ENCODE measurements around the gene GGA1. TPM values are rescaled to one million over a fixed set of nuclear protein-coding genes. Genes with fewer than 3 reads are reported as not detected.
A peak's percentile ranks its signal among the peaks of the same experiment; 100 is the strongest.
"Not testable (repeated sequence)": the region's sequence is repeated elsewhere in the genome, so short reads cannot be mapped to it uniquely, and the experiment has no call there.

Gene GGA1
- total RNA-seq, 1 experiment from 2014 or later = 52.7 TPM

DNA sequence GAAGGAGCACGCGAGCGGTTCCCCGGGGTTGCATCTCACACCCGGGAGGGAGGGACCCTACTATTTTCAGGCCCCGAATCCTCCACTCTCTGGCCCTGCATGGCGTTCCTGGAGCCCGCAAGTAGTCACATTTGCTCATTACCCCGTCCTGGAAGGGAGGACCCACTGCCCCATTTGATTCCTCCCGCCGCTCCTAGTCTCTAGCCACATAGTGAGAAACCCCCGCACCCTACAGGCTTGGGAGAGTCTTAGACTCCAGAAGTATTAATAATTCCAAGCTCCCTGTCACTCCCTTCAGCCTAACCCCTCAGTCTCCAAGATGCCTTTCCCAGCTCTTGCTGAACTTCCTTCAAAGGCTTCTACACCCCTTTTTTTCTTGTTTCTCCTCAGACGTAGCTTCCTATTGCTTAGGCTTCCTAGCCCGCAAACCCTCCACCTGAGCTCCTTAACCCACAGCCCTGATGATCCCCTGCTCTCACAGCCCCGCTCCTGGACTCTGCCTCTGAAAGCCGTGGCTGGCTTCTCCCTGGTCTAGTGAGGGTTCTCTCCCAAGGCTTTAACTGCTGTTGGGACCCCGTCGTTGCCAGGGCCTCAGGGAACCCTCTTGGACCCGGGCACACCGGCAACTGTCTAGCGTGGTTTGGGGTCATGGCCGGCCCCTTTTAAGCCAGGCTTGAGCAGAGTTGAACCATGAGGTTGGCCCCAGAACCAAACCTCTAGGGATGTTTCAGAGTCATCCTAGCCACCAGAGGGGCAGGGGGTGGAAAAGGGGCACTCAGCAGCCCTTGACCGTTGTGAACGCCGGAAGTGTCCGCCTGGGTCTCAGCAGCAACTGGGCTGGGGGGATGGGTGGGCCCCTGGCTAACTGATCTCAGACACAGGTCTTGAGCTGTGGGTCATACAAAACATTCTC, 862 bp downstream of the GGA1 start:
- Mint-ChIP-seq H3K4me3 (ENCODE audit: unreplicated experiment) (peak overlapping the region; percentile 85), H3K9me3 (ENCODE audit: unreplicated experiment) (no peaks in the 10 kb centered on the region), H3K4me1 (ENCODE audit: insufficient read depth, unreplicated experiment) (peaks cover 12% of the 10 kb centered on the region), H3K27ac (ENCODE audit: low read depth, unreplicated experiment) (peak overlapping the region; percentile 98), H3K36me3 (ENCODE audit: insufficient read depth, unreplicated experiment) (peaks cover under 1% of the 10 kb centered on the region), H3K27me3 (ENCODE audit: insufficient read depth, unreplicated experiment) (no peaks in the 10 kb centered on the region)
- intact Hi-C loops (cut with micrococcal nuclease) = loop anchor here (5.0 kb wide), 1 partner anchor 68 kb away; the partner anchor contains the start of gene LGALS1
- CTCF ChIA-PET = interaction anchor here (0.5 to 1.6 kb wide), 7 partner anchors 13 to 352 kb away, joined by 3 to 7 read pairs (median 4); no protein-coding TSS in a partner anchor
- peak; percentile 15 for DNase-seq (ENCODE audit: unreplicated experiment)
- POLR2A ChIA-PET = interaction anchor here (0.9 to 4.2 kb wide), 11 partner anchors 8 to 198 kb away, joined by 3 to 31 read pairs (median 18); partner anchors contain the start of genes GCAT, LGALS1, NOL12 and PDXP
- TF ChIP-seq, protein P1, sequence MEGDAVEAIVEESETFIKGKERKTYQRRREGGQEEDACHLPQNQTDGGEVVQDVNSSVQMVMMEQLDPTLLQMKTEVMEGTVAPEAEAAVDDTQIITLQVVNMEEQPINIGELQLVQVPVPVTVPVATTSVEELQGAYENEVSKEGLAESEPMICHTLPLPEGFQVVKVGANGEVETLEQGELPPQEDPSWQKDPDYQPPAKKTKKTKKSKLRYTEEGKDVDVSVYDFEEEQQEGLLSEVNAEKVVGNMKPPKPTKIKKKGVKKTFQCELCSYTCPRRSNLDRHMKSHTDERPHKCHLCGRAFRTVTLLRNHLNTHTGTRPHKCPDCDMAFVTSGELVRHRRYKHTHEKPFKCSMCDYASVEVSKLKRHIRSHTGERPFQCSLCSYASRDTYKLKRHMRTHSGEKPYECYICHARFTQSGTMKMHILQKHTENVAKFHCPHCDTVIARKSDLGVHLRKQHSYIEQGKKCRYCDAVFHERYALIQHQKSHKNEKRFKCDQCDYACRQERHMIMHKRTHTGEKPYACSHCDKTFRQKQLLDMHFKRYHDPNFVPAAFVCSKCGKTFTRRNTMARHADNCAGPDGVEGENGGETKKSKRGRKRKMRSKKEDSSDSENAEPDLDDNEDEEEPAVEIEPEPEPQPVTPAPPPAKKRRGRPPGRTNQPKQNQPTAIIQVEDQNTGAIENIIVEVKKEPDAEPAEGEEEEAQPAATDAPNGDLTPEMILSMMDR (IDR thresholded peaks at IDR 0.05; ENCODE audit: unreplicated experiment) = no peak
- TSS peak; percentile 22 for BruUV-seq (replicated peaks)

DNA sequence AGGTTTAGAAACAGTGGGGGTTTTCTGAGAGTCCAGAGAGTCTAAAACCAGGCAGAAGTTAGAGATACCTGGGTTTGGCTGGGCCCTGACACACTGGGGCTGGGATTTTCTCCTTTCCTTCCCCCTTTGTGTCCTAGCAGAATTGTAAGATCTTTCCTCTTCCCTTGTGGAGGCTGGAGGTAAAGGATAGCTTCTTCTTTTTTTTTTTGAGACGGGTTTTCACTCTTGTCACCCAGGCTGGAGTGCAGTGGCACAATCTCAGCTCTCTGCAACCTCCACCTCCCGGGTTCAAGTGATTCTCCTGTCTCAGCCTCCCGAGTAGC, 1.5 kb downstream of the GGA1 start:
- CTCF ChIA-PET = interaction anchor here (0.5 to 1.6 kb wide), 4 partner anchors 12 to 353 kb away, joined by 3 to 7 read pairs (median 6); no protein-coding TSS in a partner anchor
- DNase-seq (ENCODE audit: unreplicated experiment); H3K36me3 Mint-ChIP-seq (ENCODE audit: insufficient read depth, unreplicated experiment); H3K9me3 Mint-ChIP-seq (ENCODE audit: unreplicated experiment); intact Hi-C loops (cut with micrococcal nuclease); H3K27me3 Mint-ChIP-seq (ENCODE audit: insufficient read depth, unreplicated experiment); BruUV-seq (replicated peaks): not testable (repeated sequence)
- Mint-ChIP-seq H3K4me1 (ENCODE audit: insufficient read depth, unreplicated experiment) (peaks cover 12% of the 10 kb centered on the region), H3K4me3 (ENCODE audit: unreplicated experiment) (peak overlapping the region; percentile 85), H3K27ac (ENCODE audit: low read depth, unreplicated experiment) (peak overlapping the region; percentile 98)
- POLR2A ChIA-PET = interaction anchor here (0.9 to 4.2 kb wide), 4 partner anchors 17 to 197 kb away, joined by 3 to 31 read pairs (median 13); partner anchors contain the start of genes GCAT and NOL12

DNA sequence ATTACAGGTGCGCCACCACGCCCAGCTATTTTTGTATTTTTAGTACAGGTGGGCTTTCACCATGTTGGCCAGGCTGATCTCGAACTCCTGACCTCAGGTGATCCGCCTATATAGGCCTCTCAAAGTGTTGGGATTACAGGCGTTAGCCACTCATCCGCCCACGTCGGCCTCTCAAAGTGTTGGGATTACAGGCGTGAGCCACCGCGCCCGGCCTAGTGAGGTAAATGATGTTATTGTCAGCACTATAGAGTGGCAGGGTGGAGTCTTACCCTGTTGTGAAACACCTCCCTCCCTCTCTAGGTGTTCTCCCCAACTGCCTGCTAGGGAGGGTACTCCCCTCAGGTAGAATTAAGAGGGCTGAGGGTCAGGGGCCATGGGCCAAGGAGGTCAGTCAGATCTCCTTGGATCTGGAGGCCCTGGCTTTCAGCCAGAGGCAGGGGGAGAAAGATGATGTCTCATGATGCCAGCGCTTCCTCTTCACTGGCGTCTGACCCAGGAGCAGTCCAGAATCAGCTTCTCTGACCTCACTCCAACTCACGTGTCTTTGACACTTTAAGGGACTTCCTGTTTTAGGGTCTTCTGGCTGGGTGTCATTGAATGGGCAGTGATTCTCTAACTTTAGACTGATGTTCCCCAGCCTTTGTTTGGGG, 2.0 kb downstream of the GGA1 start:
- Mint-ChIP-seq H3K27ac (ENCODE audit: low read depth, unreplicated experiment) (no peak overlapping the region), H3K4me3 (ENCODE audit: unreplicated experiment) (no peak overlapping the region), H3K27me3 (ENCODE audit: insufficient read depth, unreplicated experiment) (no peaks in the 10 kb centered on the region), H3K4me1 (ENCODE audit: insufficient read depth, unreplicated experiment) (peaks cover 12% of the 10 kb centered on the region), H3K9me3 (ENCODE audit: unreplicated experiment) (no peaks in the 10 kb centered on the region), H3K36me3 (ENCODE audit: insufficient read depth, unreplicated experiment) (peaks cover 7% of the 10 kb centered on the region)
- CTCF ChIA-PET = interaction anchor here (0.7 to 2.7 kb wide), 4 partner anchors 12 to 354 kb away, joined by 3 to 14 read pairs (median 6); no protein-coding TSS in a partner anchor
- no TSS peak for BruUV-seq (replicated peaks)
- intact Hi-C loops (cut with micrococcal nuclease) = no loop called here
- no peak for DNase-seq (ENCODE audit: unreplicated experiment)
- POLR2A ChIA-PET = interaction anchor here (0.9 to 4.2 kb wide), 3 partner anchors 17 to 130 kb away, joined by 3 to 31 read pairs (median 4); partner anchors contain the start of gene NOL12
- TF ChIP-seq, protein P1 (IDR thresholded peaks at IDR 0.05; ENCODE audit: unreplicated experiment) = no peak

DNA sequence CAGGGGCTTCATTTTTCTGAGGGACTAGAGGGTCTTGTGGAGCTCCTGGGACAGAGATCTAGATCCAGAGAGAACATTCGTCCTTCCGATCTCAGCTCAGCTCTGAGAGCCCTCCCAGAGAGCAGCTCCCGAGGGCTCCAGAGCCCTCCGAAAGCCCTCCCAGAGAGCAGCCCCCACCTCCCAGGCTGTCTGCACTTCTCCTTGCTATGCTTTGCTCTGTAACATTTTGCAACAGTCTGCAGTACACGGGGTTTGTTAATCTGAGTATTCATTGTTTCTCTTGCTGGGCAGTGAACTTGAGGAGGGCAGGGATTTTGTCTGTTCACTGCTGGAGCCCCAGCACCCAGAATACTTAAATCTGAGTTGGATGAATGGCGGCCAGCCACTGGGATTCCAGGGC, 2.6 kb downstream of the GGA1 start:
- no peak overlapping the region for H3K27ac Mint-ChIP-seq (ENCODE audit: low read depth, unreplicated experiment)
- H3K4me1 Mint-ChIP-seq (ENCODE audit: insufficient read depth, unreplicated experiment) = peaks cover 12% of the 10 kb centered on the region
- CTCF ChIA-PET = interaction anchor here (1.2 to 2.7 kb wide), 2 partner anchors 18 to 31 kb away, joined by 3 to 14 read pairs; no protein-coding TSS in a partner anchor
- no TSS peak for BruUV-seq (replicated peaks)
- DNase-seq (ENCODE audit: unreplicated experiment) = no peak
- POLR2A ChIA-PET = no interaction called here
- no peaks in the 10 kb centered on the region for H3K27me3 Mint-ChIP-seq (ENCODE audit: insufficient read depth, unreplicated experiment)
- no peak overlapping the region for H3K4me3 Mint-ChIP-seq (ENCODE audit: unreplicated experiment)
- TF ChIP-seq, protein P1 (IDR thresholded peaks at IDR 0.05; ENCODE audit: unreplicated experiment) = no peak
- H3K36me3 Mint-ChIP-seq (ENCODE audit: insufficient read depth, unreplicated experiment) = peaks cover 13% of the 10 kb centered on the region
- intact Hi-C loops (cut with micrococcal nuclease) = no loop called here
- H3K9me3 Mint-ChIP-seq (ENCODE audit: unreplicated experiment) = no peaks in the 10 kb centered on the region

All from MCF 10A (cell line).